AG10803 (cell line): ENCODE data around the gene SLC49A4.

Experiments
- DNase-seq: peaks from one replicate; pipeline ENCODE4 v3.0.0; 2010; ENCODE audit warnings: low read depth
- H3K4me3 ChIP-seq: 2 replicates; pipeline ENCODE4 v1.5.1; 2011; ENCODE audit warnings: mild to moderate bottlenecking, low read length, control low read depth
- TF ChIP-seq, protein P1 (sequence below): conservative IDR thresholded peaks from 2 replicates; pipeline ENCODE4 v1.5.1; 2011; ENCODE audit warnings: mild to moderate bottlenecking, low read length, control low read depth, inconsistent platforms

Gene SLC49A4

DNA sequence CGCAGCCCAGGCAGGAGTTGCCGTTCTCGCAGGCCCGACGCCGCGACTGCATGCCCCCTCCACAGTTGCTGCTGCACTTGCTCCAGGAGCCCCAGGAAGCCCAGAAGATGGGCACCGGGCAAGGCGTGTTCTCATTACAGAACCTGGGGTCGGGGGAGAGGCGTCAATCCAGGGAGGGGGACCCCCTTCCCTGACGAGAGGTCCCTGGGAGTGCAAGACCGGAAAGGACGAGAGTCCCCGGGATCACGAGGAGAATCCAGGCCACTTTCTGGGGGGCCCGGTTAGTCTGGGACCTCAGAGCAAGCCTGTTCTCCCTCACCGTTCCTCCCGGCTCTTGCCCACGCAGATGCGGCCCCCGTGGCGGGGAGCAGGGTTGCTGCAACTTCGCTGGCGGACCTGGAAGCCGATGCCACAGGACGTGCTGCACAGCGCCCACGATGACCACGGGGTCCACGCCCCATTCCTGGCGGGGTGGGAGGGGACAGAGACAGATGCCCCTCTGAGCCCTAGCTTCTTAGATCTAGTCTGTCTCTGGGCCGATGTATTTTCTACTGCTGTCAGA lies 118.8 kb downstream of the SLC49A4 start:
- DNase-seq: no peak

DNA sequence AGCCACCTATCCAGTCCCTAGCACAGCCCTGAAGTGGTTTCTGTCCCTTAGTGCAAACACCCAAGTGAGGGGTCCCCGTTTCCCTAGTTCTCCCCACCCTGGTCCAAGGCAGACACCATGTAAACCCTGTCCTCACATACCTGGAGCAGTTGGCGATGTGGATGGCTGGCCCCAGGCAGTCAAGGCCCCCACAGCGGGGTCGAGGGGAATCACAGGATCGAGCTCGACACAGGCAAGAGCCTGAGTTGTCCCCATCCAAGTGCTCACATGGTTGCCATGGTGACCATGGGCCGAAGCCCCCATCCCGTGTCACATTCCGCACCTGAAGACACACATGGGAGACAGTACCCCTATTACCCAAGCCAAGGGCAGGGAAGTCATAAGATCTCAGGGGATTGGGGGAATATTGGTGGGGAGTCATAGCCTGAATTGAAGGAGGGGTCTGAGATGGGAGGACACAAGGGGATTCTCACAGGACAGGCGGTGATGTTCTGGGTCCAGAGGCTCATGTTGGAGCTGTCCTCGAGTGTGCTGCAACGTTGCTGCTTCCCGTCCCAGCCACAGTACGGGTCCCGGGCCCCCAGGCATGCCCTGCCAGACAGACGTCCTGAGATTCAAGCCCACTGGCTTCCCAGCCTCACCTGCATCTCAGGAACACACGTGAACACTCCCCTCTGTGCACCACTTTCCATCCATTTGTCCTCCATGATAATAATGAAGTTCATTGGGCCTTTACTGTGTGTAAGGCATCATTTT lies 120.6 kb downstream of the SLC49A4 start:
- no peak for DNase-seq
- TF ChIP-seq, protein P1, sequence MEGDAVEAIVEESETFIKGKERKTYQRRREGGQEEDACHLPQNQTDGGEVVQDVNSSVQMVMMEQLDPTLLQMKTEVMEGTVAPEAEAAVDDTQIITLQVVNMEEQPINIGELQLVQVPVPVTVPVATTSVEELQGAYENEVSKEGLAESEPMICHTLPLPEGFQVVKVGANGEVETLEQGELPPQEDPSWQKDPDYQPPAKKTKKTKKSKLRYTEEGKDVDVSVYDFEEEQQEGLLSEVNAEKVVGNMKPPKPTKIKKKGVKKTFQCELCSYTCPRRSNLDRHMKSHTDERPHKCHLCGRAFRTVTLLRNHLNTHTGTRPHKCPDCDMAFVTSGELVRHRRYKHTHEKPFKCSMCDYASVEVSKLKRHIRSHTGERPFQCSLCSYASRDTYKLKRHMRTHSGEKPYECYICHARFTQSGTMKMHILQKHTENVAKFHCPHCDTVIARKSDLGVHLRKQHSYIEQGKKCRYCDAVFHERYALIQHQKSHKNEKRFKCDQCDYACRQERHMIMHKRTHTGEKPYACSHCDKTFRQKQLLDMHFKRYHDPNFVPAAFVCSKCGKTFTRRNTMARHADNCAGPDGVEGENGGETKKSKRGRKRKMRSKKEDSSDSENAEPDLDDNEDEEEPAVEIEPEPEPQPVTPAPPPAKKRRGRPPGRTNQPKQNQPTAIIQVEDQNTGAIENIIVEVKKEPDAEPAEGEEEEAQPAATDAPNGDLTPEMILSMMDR: no peak
- H3K4me3 ChIP-seq: no peak overlapping the region

More for the DNA sequence above, 118.8 kb downstream of the SLC49A4 start:
- TF ChIP-seq, protein P1: no peak
- no peak overlapping the region for H3K4me3 ChIP-seq

DNA sequence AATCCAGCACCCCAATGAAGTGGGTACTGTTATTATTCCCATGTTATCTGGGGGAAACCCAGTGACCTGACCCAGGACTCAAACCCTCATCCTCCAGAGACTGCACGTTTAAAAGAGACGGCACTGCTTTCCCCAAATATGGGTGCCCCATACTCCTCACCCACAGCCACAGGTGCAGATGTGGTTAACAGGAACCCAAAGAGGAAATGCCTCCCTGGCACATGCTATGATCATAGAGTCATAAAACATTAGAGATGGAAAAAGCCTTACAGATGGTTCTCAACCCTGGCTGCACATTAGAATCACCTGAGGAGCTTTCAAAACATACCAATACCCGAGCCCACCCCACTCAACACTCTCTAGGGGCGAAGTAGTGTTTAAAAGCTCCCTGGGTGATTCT lies 121.2 kb downstream of the SLC49A4 start:
- H3K4me3 ChIP-seq: no peak overlapping the region
- TF ChIP-seq, protein P1: no peak
- no peak for DNase-seq

DNA sequence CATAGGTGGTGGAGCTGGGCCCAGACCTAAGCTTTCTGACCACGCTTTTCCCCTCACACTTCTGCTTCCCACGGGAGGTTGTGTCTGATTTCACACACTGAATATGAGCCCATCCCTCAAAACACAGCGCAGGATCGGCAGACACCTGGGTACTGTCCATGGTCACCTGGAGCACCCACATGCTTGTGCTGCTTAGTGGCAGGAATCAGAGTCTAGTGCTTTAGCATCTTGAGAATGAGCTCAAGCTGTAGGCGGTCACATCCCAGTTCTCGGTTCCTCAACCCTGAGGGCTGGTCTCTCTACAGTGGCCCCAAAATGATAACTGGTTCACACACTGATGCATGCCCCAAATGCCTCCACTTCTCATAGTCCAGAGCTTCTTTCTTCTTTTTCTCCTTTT lies 121.7 kb downstream of the SLC49A4 start:
- DNase-seq: no peak
- H3K4me3 ChIP-seq: no peak overlapping the region
- TF ChIP-seq, protein P1: no peak

DNA sequence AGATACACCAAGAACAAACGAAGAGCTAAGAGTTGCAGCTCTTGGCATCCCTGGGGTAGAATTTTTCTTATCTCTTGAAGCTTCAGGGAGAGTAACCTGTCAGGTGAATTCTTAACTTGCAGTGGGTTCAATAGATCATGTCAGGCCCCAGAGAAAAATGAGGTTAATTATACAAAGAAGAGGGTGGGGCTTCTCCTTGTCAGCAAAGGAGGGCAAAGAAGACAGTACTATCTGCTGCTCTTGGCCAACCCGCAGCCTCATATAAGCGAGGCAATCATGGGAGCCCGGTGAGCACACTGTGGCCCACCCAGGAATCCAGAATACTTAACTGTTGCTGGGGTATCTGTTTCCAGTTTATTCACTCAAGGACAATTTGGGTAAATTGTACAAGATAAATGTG lies 122.5 kb downstream of the SLC49A4 start:
- H3K4me3 ChIP-seq: no peak overlapping the region
- TF ChIP-seq, protein P1: no peak
- no peak for DNase-seq

DNA sequence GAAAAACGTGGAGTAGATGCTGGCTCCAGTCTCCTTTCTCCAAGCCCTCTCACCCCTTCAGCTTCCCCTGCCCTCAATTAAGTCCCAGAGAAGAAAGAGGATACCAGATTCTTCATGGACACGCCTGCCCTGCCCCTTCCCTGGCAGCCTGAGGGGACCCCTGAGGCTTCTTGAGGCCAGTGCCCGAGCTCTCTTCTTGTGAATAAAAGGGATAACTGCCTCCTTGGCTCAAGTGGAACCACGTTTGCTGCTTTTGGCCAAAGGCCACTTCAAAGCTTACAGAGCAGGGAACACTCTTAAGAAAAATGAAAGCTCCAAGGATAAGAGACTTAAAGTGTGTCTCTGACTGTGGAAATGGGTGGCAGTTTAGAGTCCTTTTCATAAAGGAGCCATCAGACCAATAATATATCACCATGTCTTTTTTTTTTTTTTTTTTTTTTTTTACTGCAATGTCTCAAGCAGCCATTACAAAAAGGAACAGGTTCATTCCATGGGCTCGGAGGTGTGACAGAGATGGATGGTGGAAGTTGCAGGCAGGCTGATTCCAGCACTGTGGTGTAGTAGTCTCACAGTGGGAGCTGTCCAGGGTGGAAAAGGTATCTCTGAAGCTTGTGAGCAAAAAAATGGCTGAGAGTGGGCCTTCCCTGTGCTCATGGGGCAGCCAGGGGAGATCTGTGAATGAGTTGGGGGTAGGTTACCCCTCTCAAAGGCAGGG lies 123.9 kb downstream of the SLC49A4 start:
- TF ChIP-seq, protein P1: no peak
- no peak for DNase-seq
- H3K4me3 ChIP-seq: no peak overlapping the region

DNA sequence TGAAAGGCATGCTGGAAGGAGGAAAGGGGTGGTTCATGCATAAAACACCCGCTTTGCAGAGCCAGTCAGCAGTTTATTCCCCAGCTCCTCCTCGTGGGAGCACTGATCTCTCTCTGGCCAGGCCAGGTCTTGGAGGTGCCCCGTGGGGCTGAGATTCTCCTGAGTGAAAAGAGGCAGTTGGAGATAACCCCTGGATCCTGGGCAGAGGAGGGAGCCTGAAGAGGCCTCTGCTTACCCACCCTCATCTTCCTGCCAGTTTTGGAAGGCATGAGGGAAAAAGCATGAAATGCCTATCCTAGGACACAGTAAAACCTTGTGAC lies 124.4 kb downstream of the SLC49A4 start:
- no peak for DNase-seq
- H3K4me3 ChIP-seq: no peak overlapping the region
- TF ChIP-seq, protein P1: no peak
